Heart right ventricle (tissue), 16 donors: ENCODE results near the gene ALDH1A3. TPM values are rescaled to one million over a fixed set of nuclear protein-coding genes. Genes with fewer than 3 reads are reported as not detected.

Experiments used
- ATAC-seq, 8 donors: fragments of 200-7000 bp; cut with Tn5 transposase; one replicate each; pipeline ENCODE4 v1.9.1; 2020; ENCODE audit warnings: mild to moderate bottlenecking in 8 of 8, moderate library complexity in 8 of 8, moderate number of reproducible peaks in 1 of 8
- DNase-seq, 2 donors: peaks; one replicate each; pipeline ENCODE4 v3.0.0-alpha.2; 2020
- H3K27ac ChIP-seq, 10 donors: fragments of 200-600 bp; sonication (generic) in 2 of 10; one replicate each; pipeline versions ENCODE4 v1.5.0 to v1.8.0; 2020 to 2022; ENCODE audit warnings: mild to moderate bottlenecking in 3 of 10
- H3K27me3 ChIP-seq, 7 donors: fragments of 200-600 bp; one replicate each; pipeline ENCODE4 v1.8.0; 2021 to 2022; ENCODE audit warnings: mild to moderate bottlenecking in 2 of 7
- H3K36me3 ChIP-seq, 9 donors: fragments of 200-600 bp; sonication (generic) in 1 of 9; one replicate each; pipeline versions ENCODE4 v1.5.0 to v1.8.0; 2020 to 2022; ENCODE audit warnings: mild to moderate bottlenecking in 2 of 9
- H3K4me1 ChIP-seq, 9 donors: fragments of 200-600 bp; sonication (generic) in 1 of 9; one replicate each; pipeline versions ENCODE4 v1.5.0 to v1.8.0; 2020 to 2022; ENCODE audit warnings: mild to moderate bottlenecking in 4 of 9
- H3K4me3 ChIP-seq, 10 donors: fragments of 200-600 bp; sonication (generic) in 2 of 10; one replicate each; pipeline versions ENCODE4 v1.5.0 to v1.8.0; 2020 to 2022; ENCODE audit warnings: mild to moderate bottlenecking in 7 of 10, moderate library complexity in 2 of 10
- H3K9me3 ChIP-seq, 11 donors: fragments of 200-600 bp in 10 of 11; sonication (generic) in 2 of 11; one replicate each; pipeline versions ENCODE4 v1.5.0 to v1.8.0; 2013 to 2022; ENCODE audit warnings: mild to moderate bottlenecking in 2 of 11, control low read depth in 1 of 11, moderate library complexity in 1 of 11
- CTCF ChIP-seq, 9 donors: fragments of 200-600 bp; sonication (generic) in 2 of 9; IDR thresholded peaks; one replicate each; pipeline versions ENCODE4 v1.5.0 to v1.8.0; 2021 to 2022; ENCODE audit warnings: antibody characterized with exemption in 9 of 9, mild to moderate bottlenecking in 5 of 9, moderate library complexity in 1 of 9
- WGBS, 2 donors: extraction: QIAGEN DNeasy Blood & Tissue Kit; methylation state at CpG; one replicate each; pipeline ENCODE4 v1.1.7; 2013; ENCODE audit warnings: inconsistent platforms in 1 of 2; 5-methylcytosine and 5-hydroxymethylcytosine counted together
- intact Hi-C, 10 donors: fragments of 100-400 bp; cut with DNase I; formaldehyde crosslinking; loops; one replicate each; pipeline versions ENCODE4 v1.11.1 to v1.14.2; 2022
- polyA plus RNA-seq, 2 donors: library from polyadenylated mRNA; stranded (reverse); fragments of 200-250 nt; gene quantifications; one replicate each; pipeline ENCODE4 v1.2.3, GENCODE V29; 2013
- total RNA-seq, 10 donors: library from RNA; stranded (reverse); fragmentation: NEBNext Ultra II Directional in 3 of 10; extraction: Animal tissue kit (Norgen Biotek cat#: 25700) in 3 of 10; gene quantifications; one replicate each; pipeline versions ENCODE4 v1.2.1 to v1.2.4, GENCODE V29; 2021 to 2023
- donor health status: Arrhythmogenic right ventricular cardiomyopathy.
- donor health status: ischemic (EF 13 %, LVEDD 7.1; RV severe dilation, severe dysfunction).
- donor health status: healthy with polysubstance abuse.
- donor health status: DM: no; HTN: yes; CAD: no.
- donor health status: DM: no; HTN: no; CAD: no.
- donor health status: ischemic (EF 25% LVEDD 6.9; RV normal size, moderate dysfunction).
- donor health status: ischemic (EF 25% LVEDD 5.7; RV mildly dilated, moderate dysfunction).
- donor health status: healthy.
- donor health status: DM: yes; HTN: yes; CAD: no.
- donor health status: Ischemic cardiomyopathy.
- donor health status: ischemic (EF 35%, LVEDD 5.7; RV mildly dilated, moderate dysfunction).
- donor health status: nonischemic (EF 11% LVEDD 7.7; RV severe dilation, severe dysfunction).
- donor health status: DM: yes; HTN: yes; CAD: no.
- donor health status: PGD.
- donor health status: ischemic (EF 29% LVEDD 5.4; RV normal size, mild dysfunction).
- donor health status: nonischemic (EF 23%, LVEDD 6.1; RV moderate dilation, normal function).

Gene ALDH1A3
- total and polyA plus RNA-seq, 12 donors, result 0.96 to 24.9 (median 2.3) TPM

GRCh38 chr15:100841426-100841825 lies 38.2 kb upstream of the ALDH1A3 start:
- intact Hi-C loops, result no loop called here
- 85 to 91% methylated on average over 3 of the region's 3 CpGs for WGBS, 2 donors
- Histone ChIP-seq H3K9me3 (no peaks in the 10 kb centered on the region), H3K27me3 (peaks cover 0 to 17% (median 5%) of the 10 kb centered on the region in 7 donors), H3K4me1 (no peaks in the 10 kb centered on the region), H3K36me3 (no peaks in the 10 kb centered on the region), H3K4me3 (no peak overlapping the region), H3K27ac (no peak overlapping the region)
- no peak for DNase-seq
- ATAC-seq, result no peak
- no peak for TF ChIP-seq CTCF (IDR thresholded peaks at IDR 0.05)

GRCh38 chr15:100842756-100843730 lies 36.6 kb upstream of the ALDH1A3 start:
- Histone ChIP-seq H3K36me3 (no peaks in the 10 kb centered on the region), H3K27me3 (peaks cover 0 to 19% (median 5%) of the 10 kb centered on the region in 7 donors), H3K4me3 (no peak overlapping the region), H3K4me1 (no peaks in the 10 kb centered on the region), H3K9me3 (no peaks in the 10 kb centered on the region), H3K27ac (no peak overlapping the region)
- DNase-seq, result no peak
- intact Hi-C loops, result no loop called here
- TF ChIP-seq CTCF (IDR thresholded peaks at IDR 0.05), result no peak
- no peak for ATAC-seq
- 62 to 65% methylated on average over 14 of the region's 14 CpGs for WGBS, 2 donors

- intact Hi-C loops, result no loop called here
- 73 to 77% methylated on average over 8 of the region's 8 CpGs for WGBS, 2 donors
Measured at GRCh38 chr15:100844167-100844566, 35.5 kb upstream of the ALDH1A3 start.

GRCh38 chr15:100844778-100845177 lies 34.9 kb upstream of the ALDH1A3 start:
- no peak for ATAC-seq
- H3K36me3 ChIP-seq, result no peaks in the 10 kb centered on the region
- no peaks in the 10 kb centered on the region for H3K9me3 ChIP-seq
- intact Hi-C loops, result no loop called here
- peaks cover 0 to 11% (median 6%) of the 10 kb centered on the region in 9 donors for H3K4me1 ChIP-seq
- 88 to 90% methylated on average over 9 of the region's 9 CpGs for WGBS, 2 donors
- no peak overlapping the region for H3K27ac ChIP-seq
- peaks cover 0 to 31% (median 19%) of the 10 kb centered on the region in 7 donors for H3K27me3 ChIP-seq
- no peak overlapping the region for H3K4me3 ChIP-seq
- no peak for DNase-seq
- no peak for TF ChIP-seq CTCF (IDR thresholded peaks at IDR 0.05)

More at GRCh38 chr15:100844167-100844566, 35.5 kb upstream of the ALDH1A3 start:
- DNase-seq (no peak), ATAC-seq (no peak)
- Histone ChIP-seq H3K4me3 (no peak overlapping the region), H3K9me3 (no peaks in the 10 kb centered on the region), H3K27ac (no peak overlapping the region), H3K4me1 (peaks cover 0 to 5% (median 0%) of the 10 kb centered on the region in 9 donors), H3K36me3 (no peaks in the 10 kb centered on the region), H3K27me3 (peaks cover 0 to 25% (median 12%) of the 10 kb centered on the region in 7 donors)
- no peak for TF ChIP-seq CTCF (IDR thresholded peaks at IDR 0.05)
